ENCODE data around the gene TNRC6C. TPM values are rescaled to one million over a fixed set of nuclear protein-coding genes. Genes with fewer than 3 reads are reported as not detected.
"Not testable (repeated sequence)": the region's sequence is repeated elsewhere in the genome, so short reads cannot be mapped to it uniquely, and the experiment has no call there.

Gene TNRC6C
- total RNA-seq, 1 donor from 2014 or later = 64.7 TPM

DNA sequence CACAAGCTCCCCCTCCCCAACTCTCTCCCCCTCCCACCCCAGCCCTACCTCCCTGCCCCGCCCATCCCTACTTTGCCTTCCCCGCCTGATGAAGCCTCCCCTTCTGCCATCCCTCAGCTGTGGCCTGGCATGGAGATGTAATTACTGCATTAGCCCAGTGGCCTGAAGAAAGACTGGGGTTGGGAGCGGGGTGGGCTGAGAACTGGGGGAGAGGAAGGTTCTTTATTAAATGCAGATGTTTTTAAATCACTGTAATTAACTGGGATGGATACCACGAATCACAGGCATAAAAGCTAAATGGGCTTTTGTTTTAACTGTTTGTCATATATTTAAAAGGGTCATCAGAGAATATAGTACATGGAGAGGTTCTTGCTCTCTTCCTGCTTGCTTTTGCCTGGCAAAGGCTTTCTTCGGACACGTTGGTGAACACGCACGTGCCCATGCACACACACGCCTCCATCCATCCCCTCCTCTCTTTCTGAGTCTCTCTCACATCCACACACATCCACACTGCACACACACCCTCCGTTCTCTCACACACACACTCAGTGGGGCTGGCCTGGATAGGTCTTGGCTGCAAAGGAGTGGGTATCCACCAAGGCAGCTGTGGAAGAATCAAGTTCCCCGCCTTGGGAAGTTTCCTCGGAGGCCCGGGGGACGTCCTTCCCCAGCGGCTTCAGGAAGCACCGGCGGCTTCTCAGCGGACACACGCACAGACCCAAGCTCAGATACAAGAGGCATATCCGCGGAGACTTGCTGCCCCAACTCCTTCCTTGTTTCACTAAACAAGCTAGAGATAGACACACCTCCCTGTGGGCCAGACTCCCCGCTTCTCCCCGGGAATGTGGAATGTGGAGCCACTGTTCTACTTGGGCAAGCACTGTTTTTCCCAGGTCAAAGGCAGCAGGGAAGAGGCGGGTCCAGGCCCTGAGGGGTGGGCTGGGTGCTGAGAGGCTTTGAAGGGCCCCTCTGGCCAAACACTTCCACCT, 27.4 kb upstream of the TNRC6C start:
- Mint-ChIP-seq H3K9me3 (ENCODE audit: unreplicated experiment) (peaks cover 5% of the 10 kb centered on the region), H3K4me3 (ENCODE audit: unreplicated experiment) (no peak overlapping the region), H3K27ac (ENCODE audit: unreplicated experiment) (no peak overlapping the region), H3K27me3 (ENCODE audit: unreplicated experiment) (peaks cover 16% of the 10 kb centered on the region), H3K4me1 (ENCODE audit: low read depth, unreplicated experiment) (peaks cover 27% of the 10 kb centered on the region), H3K36me3 (ENCODE audit: unreplicated experiment) (no peaks in the 10 kb centered on the region)
- no peak for DNase-seq
- TF ChIP-seq, protein P1, sequence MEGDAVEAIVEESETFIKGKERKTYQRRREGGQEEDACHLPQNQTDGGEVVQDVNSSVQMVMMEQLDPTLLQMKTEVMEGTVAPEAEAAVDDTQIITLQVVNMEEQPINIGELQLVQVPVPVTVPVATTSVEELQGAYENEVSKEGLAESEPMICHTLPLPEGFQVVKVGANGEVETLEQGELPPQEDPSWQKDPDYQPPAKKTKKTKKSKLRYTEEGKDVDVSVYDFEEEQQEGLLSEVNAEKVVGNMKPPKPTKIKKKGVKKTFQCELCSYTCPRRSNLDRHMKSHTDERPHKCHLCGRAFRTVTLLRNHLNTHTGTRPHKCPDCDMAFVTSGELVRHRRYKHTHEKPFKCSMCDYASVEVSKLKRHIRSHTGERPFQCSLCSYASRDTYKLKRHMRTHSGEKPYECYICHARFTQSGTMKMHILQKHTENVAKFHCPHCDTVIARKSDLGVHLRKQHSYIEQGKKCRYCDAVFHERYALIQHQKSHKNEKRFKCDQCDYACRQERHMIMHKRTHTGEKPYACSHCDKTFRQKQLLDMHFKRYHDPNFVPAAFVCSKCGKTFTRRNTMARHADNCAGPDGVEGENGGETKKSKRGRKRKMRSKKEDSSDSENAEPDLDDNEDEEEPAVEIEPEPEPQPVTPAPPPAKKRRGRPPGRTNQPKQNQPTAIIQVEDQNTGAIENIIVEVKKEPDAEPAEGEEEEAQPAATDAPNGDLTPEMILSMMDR (IDR thresholded peaks at IDR 0.05; ENCODE audit: partially characterized antibody, unreplicated experiment) = no peak

DNA sequence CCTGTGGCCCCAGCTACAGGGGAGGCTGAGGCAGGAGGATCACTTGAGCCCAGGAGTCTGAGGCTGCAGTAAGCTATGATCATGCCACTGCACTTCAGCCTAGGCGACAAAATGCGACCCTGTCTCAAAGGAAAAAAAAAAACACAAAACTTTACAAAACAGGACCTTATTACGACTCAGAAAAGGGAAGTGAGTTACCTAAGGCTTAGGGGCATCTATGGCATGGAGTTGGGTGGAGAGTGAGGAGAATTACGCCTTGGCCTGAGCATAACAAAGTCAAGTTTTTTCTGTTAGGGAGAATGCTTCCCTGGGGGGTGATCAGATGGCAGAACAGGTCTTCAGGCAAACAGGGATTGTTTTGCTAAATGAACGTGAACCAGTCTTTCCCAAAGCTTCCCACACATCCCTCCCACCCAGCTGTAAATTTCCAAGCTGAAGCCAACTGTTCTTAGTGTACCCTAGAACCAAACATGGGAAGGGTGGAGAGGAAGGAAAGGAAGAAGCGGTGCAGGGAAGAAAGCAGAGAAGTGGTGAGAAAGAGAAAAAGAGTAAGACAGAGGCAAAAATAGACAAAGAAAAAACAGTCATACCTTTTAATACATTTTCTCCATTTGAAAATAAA, 24.6 kb upstream of the TNRC6C start:
- Mint-ChIP-seq H3K36me3 (ENCODE audit: unreplicated experiment) (no peaks in the 10 kb centered on the region), H3K9me3 (ENCODE audit: unreplicated experiment) (no peaks in the 10 kb centered on the region), H3K4me3 (ENCODE audit: unreplicated experiment) (no peak overlapping the region), H3K27me3 (ENCODE audit: unreplicated experiment) (peaks cover 5% of the 10 kb centered on the region), H3K4me1 (ENCODE audit: low read depth, unreplicated experiment) (peaks cover 17% of the 10 kb centered on the region), H3K27ac (ENCODE audit: unreplicated experiment) (no peak overlapping the region)
- TF ChIP-seq, protein P1 (IDR thresholded peaks at IDR 0.05; ENCODE audit: partially characterized antibody, unreplicated experiment) = no peak
- no peak for DNase-seq

DNA sequence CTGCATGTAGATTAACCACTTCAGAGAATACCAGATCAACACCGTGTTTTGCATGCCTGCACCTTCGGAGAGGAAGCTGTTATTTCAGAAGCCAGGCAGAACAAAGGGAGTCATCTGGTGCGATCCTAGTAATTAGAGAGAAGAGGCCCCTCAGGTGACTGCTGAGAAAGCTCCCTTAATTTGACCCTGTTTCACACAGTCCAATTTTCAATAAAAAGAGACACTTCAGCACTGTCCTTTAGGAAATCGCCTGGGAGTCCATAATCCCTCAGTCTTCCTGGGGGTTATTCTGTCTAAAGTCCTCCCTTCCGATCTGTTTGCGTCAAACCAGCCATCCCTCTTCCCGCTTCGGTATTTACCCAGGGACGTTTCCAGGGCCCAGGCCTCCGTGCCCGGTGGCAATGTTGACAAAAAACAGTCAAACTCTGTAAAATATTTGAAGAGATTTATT, 23.4 kb upstream of the TNRC6C start:
- TF ChIP-seq, protein P1 (IDR thresholded peaks at IDR 0.05; ENCODE audit: partially characterized antibody, unreplicated experiment) = no peak
- Mint-ChIP-seq H3K4me1 (ENCODE audit: low read depth, unreplicated experiment) (peaks cover 17% of the 10 kb centered on the region), H3K36me3 (ENCODE audit: unreplicated experiment) (no peaks in the 10 kb centered on the region), H3K27me3 (ENCODE audit: unreplicated experiment) (peaks cover 5% of the 10 kb centered on the region), H3K4me3 (ENCODE audit: unreplicated experiment) (no peak overlapping the region), H3K27ac (ENCODE audit: unreplicated experiment) (no peak overlapping the region), H3K9me3 (ENCODE audit: unreplicated experiment) (no peaks in the 10 kb centered on the region)
- no peak for DNase-seq

DNA sequence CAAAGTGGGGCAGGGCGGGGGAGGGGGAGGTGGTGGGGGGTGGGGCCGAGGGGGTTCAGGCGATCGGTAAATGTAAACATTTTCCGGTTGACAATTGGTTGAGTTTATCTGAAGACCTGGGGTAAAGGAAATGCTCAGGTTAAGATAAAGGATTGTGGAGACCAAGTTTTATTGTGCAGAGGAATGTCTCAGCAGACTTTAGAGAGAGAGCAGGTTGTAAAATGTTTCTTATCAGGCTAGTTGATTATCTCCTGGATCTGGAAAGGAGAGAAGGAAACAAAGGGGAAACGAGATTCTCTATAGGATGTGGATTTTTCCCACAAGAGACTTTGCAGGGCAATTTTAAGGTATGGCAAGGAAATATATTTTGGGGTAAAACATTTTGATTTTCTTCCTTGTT, 22.8 kb upstream of the TNRC6C start:
- not testable (repeated sequence) for H3K36me3 Mint-ChIP-seq (ENCODE audit: unreplicated experiment); H3K4me3 Mint-ChIP-seq (ENCODE audit: unreplicated experiment); DNase-seq; H3K27ac Mint-ChIP-seq (ENCODE audit: unreplicated experiment); H3K9me3 Mint-ChIP-seq (ENCODE audit: unreplicated experiment); H3K27me3 Mint-ChIP-seq (ENCODE audit: unreplicated experiment)
- peaks cover 17% of the 10 kb centered on the region for H3K4me1 Mint-ChIP-seq (ENCODE audit: low read depth, unreplicated experiment)

DNA sequence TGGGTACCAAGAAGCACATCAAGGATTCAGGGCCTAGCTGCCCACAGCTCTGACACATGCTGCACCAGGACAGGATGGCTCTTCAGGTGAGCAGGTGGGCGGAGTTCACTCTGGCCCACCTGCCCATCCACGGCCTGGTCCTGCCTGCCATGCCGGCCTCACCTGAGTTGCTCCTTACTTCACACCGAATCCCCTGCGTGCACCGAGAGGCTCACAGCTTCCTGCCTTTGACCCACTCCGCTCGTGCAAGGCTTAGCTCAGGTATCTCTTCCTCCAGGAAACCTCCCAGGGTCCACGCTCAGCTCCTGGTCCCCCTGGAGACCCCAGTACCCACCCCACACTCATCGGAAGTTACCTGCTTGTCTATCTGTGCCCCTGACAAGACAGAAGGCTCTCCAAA, 21.6 kb upstream of the TNRC6C start:
- H3K27me3 Mint-ChIP-seq (ENCODE audit: unreplicated experiment) = peaks cover 5% of the 10 kb centered on the region
- TF ChIP-seq, protein P1 (IDR thresholded peaks at IDR 0.05; ENCODE audit: partially characterized antibody, unreplicated experiment) = no peak
- peaks cover 13% of the 10 kb centered on the region for H3K4me1 Mint-ChIP-seq (ENCODE audit: low read depth, unreplicated experiment)
- no peaks in the 10 kb centered on the region for H3K9me3 Mint-ChIP-seq (ENCODE audit: unreplicated experiment)
- no peak overlapping the region for H3K27ac Mint-ChIP-seq (ENCODE audit: unreplicated experiment)
- DNase-seq = no peak
- H3K4me3 Mint-ChIP-seq (ENCODE audit: unreplicated experiment) = no peak overlapping the region
- H3K36me3 Mint-ChIP-seq (ENCODE audit: unreplicated experiment) = peaks cover 8% of the 10 kb centered on the region
